GM12874 (cell line): ENCODE measurements around the gene ARHGEF2.

Source experiments
- TF ChIP-seq, protein P1 (sequence below): IDR thresholded peaks from 2 replicates; pipeline ENCODE4 v1.5.1; 2011; ENCODE audit warnings: low read depth, mild to moderate bottlenecking, control low read depth, low read length, moderate library complexity; ENCODE audit not compliant: insufficient read depth

The ARHGEF2 gene

GRCh38 chr1:155954645-155955044 is 23.7 kb downstream of the ARHGEF2 start:
- TF ChIP-seq, protein P1, sequence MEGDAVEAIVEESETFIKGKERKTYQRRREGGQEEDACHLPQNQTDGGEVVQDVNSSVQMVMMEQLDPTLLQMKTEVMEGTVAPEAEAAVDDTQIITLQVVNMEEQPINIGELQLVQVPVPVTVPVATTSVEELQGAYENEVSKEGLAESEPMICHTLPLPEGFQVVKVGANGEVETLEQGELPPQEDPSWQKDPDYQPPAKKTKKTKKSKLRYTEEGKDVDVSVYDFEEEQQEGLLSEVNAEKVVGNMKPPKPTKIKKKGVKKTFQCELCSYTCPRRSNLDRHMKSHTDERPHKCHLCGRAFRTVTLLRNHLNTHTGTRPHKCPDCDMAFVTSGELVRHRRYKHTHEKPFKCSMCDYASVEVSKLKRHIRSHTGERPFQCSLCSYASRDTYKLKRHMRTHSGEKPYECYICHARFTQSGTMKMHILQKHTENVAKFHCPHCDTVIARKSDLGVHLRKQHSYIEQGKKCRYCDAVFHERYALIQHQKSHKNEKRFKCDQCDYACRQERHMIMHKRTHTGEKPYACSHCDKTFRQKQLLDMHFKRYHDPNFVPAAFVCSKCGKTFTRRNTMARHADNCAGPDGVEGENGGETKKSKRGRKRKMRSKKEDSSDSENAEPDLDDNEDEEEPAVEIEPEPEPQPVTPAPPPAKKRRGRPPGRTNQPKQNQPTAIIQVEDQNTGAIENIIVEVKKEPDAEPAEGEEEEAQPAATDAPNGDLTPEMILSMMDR: no peak

GRCh38 chr1:155952505-155952890 is 25.8 kb downstream of the ARHGEF2 start:
- TF ChIP-seq, protein P1: no peak

DNA sequence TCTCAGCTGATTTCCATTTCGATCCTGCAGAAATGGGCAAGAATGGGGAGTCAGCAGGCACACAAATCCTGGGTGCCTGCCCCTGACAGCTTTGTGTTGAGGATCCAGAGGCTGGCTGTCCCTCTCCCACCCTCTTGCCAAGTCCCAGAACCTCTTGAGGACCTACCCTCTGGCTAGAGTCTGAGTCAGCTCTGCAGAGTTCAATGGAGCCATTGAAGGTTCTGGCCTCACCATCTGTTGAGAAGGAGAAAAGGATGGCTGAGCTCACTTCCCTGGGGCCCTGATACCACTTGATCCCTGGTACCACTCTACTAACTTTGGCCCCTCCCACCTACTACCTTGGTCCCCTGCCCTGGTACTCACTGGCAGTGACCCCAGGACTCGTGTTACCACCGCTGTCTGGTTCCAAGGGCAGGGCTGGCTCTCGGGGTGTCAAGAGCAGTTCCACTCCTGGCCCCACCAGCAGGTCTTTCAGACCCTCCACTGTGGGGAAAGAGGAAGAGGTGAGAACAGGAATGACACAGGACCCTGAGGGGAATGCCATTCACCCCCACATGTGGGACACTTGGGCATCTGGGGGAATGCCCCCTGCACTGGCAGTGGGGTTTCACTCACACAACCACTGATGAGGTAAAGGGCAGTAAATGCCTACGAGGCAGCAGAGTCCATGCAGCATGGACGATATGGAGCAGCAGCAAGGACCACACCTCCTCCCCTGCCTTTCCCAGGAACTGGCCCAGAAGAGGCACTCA is 26.4 kb downstream of the ARHGEF2 start:
- TF ChIP-seq, protein P1: no peak

GRCh38 chr1:155950829-155951228 is 27.5 kb downstream of the ARHGEF2 start:
- TF ChIP-seq, protein P1: no peak

- TF ChIP-seq, protein P1: no peak
These were observed 30.6 kb downstream of the ARHGEF2 start for GRCh38 chr1:155947741-155948140.

- TF ChIP-seq, protein P1: no peak
These were observed 31.1 kb downstream of the ARHGEF2 start for GRCh38 chr1:155947292-155947691.

DNA sequence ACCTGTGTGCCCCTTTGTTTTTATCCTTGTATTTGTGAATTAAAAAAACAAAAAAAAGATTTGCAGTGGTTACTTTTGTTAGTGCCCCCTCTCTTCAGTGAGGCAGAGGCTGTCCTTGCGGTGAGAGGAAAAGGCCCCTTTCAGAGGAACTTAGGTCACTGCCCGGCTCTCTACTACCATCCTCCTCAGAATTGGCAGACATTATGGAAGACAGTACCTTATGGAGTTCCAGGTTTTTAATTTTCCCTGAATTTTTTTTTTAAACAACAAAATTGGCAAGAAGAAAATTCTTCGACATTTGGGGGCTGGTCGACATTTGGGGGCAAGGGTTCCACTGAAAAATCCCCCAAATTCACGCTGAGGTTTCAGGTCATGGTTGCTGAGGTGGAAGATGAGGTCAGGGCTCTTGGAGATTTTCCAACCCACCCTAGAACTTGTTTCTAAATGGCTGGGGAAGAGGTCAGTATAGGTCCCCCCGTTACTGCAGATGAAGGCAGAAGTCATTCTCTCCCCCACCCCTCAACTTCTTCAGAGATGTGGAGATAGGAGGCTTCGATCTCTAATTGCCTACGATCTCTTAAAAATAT is 31.6 kb downstream of the ARHGEF2 start:
- TF ChIP-seq, protein P1: no peak
